Hematopoietic multipotent progenitor cell treated with erythropoietin and hydrocortisone succinate and interleukin-3 and kit ligand, for 8 days (in vitro differentiated cells): ENCODE measurements around the gene EIF2AK2.

ENCODE experiments used
- DNase-seq: peaks from one replicate; pipeline ENCODE4 v3.0.0-alpha.2; 2015

Gene EIF2AK2

GRCh38 chr2:37168217-37168981, 11.6 kb upstream of the EIF2AK2 start:
- DNase-seq, result peak; percentile 63

- DNase-seq, result no peak
Measured at GRCh38 chr2:37167636-37168180, 10.9 kb upstream of the EIF2AK2 start.

GRCh38 chr2:37164757-37165156, 8.0 kb upstream of the EIF2AK2 start:
- no peak for DNase-seq

- peak; percentile 52 for DNase-seq
Measured at GRCh38 chr2:37156071-37156856, 516 bp downstream of the EIF2AK2 start.

- no peak for DNase-seq
Measured at GRCh38 chr2:37154785-37155184, 2.0 kb downstream of the EIF2AK2 start.

GRCh38 chr2:37153224-37153623, 3.6 kb downstream of the EIF2AK2 start:
- DNase-seq, result no peak

GRCh38 chr2:37149626-37150322, 7.0 kb downstream of the EIF2AK2 start:
- peak; percentile 11 for DNase-seq

- DNase-seq, result no peak
Measured at GRCh38 chr2:37148325-37148724, 8.5 kb downstream of the EIF2AK2 start.

- DNase-seq, result no peak
Measured at GRCh38 chr2:37146062-37146461, 10.7 kb downstream of the EIF2AK2 start.

- DNase-seq, result no peak
Measured at GRCh38 chr2:37143974-37144373, 12.8 kb downstream of the EIF2AK2 start.

- no peak for DNase-seq
Measured at GRCh38 chr2:37142546-37142945, 14.2 kb downstream of the EIF2AK2 start.

GRCh38 chr2:37132914-37133313, 23.9 kb downstream of the EIF2AK2 start:
- no peak for DNase-seq

GRCh38 chr2:37125416-37125815, 31.4 kb downstream of the EIF2AK2 start:
- no peak for DNase-seq

- DNase-seq, result peak; percentile 11
Measured at GRCh38 chr2:37119157-37119556, 37.6 kb downstream of the EIF2AK2 start.

GRCh38 chr2:37117566-37117965, 39.2 kb downstream of the EIF2AK2 start:
- no peak for DNase-seq

GRCh38 chr2:37111958-37112357, 44.8 kb downstream of the EIF2AK2 start:
- no peak for DNase-seq

- DNase-seq, result no peak
Measured at GRCh38 chr2:37110306-37111212, 46.2 kb downstream of the EIF2AK2 start.

GRCh38 chr2:37109523-37109922, 47.3 kb downstream of the EIF2AK2 start:
- no peak for DNase-seq

GRCh38 chr2:37105150-37105549, 51.6 kb downstream of the EIF2AK2 start:
- DNase-seq, result no peak

- no peak for DNase-seq
Measured at GRCh38 chr2:37104178-37104577, 52.6 kb downstream of the EIF2AK2 start.

- DNase-seq, result no peak
Measured at GRCh38 chr2:37102588-37102987, 54.2 kb downstream of the EIF2AK2 start.

GRCh38 chr2:37100054-37100453, 56.7 kb downstream of the EIF2AK2 start:
- no peak for DNase-seq
